Uterus (tissue), 2 donors: ENCODE results near the gene TSEN54.

Experiments used
- POLR2A ChIP-seq, 2 donors: fragments of 450-650 bp; IDR thresholded peaks; one replicate each; pipeline ENCODE4 v1.6.1; 2016; ENCODE audit warnings: antibody characterized with exemption in 2 of 2, mild to moderate bottlenecking in 1 of 2, moderate library complexity in 1 of 2
- TF ChIP-seq, protein P1 (sequence below), 4 experiments: fragments of 200-600 bp in 2 of 4; fragments of 450-650 bp in 2 of 4; sonication (generic) in 2 of 4; IDR thresholded peaks; one replicate each; pipeline ENCODE4 v1.5.1; 2016 to 2019; ENCODE audit warnings: antibody characterized with exemption in 4 of 4, mild to moderate bottlenecking in 2 of 4, moderate library complexity in 1 of 4

DNA sequence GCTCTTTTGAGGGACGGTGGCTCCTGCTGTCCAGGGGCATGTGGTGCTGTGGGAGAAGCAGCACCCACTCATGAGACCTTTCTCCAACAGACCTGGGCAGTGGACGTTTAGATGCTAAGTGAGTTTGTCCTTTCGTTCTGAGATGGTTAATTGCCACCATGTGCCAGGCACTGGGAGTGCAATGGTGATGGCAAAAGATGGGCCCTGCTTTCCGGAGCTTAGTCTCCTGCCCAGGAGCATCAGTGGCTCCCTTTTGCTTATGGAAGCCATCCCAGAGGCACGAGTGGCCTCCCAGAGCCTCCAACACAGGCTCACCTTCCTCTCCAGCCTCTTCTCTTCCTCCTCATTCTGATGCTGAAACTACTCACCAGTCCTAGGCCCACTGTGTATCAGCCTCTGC is 29.4 kb upstream of the TSEN54 start:
- TF ChIP-seq, protein P1, sequence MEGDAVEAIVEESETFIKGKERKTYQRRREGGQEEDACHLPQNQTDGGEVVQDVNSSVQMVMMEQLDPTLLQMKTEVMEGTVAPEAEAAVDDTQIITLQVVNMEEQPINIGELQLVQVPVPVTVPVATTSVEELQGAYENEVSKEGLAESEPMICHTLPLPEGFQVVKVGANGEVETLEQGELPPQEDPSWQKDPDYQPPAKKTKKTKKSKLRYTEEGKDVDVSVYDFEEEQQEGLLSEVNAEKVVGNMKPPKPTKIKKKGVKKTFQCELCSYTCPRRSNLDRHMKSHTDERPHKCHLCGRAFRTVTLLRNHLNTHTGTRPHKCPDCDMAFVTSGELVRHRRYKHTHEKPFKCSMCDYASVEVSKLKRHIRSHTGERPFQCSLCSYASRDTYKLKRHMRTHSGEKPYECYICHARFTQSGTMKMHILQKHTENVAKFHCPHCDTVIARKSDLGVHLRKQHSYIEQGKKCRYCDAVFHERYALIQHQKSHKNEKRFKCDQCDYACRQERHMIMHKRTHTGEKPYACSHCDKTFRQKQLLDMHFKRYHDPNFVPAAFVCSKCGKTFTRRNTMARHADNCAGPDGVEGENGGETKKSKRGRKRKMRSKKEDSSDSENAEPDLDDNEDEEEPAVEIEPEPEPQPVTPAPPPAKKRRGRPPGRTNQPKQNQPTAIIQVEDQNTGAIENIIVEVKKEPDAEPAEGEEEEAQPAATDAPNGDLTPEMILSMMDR (IDR thresholded peaks at IDR 0.05), result no peak
- TF ChIP-seq POLR2A (IDR thresholded peaks at IDR 0.05), result no peak
